ENCODE data around the gene PRR20G.

The PRR20G gene

GRCh38 chr3:127277561-127277960 is 10.3 kb downstream of the PRR20G start:
- TF ChIP-seq SIN3A (IDR thresholded peaks at IDR 0.05; ENCODE audit: borderline replicate concordance, insufficient read depth, low read length) (no peak), TAF1 (IDR thresholded peaks at IDR 0.05; ENCODE audit: borderline replicate concordance, insufficient read depth, low read length) (no peak), REST (IDR thresholded peaks at IDR 0.05; ENCODE audit: insufficient read depth in 1 of 2, low read depth in 2 of 2, low read length in 2 of 2) (no peak), POLR2AphosphoS5 (IDR thresholded peaks at IDR 0.05; ENCODE audit: low read depth, low read length) (no peak), FOXP2 (optimal IDR thresholded peaks at IDR 0.05; ENCODE audit: borderline replicate concordance, extremely low read depth, extremely low read length, insufficient read depth) (no peak)

DNA sequence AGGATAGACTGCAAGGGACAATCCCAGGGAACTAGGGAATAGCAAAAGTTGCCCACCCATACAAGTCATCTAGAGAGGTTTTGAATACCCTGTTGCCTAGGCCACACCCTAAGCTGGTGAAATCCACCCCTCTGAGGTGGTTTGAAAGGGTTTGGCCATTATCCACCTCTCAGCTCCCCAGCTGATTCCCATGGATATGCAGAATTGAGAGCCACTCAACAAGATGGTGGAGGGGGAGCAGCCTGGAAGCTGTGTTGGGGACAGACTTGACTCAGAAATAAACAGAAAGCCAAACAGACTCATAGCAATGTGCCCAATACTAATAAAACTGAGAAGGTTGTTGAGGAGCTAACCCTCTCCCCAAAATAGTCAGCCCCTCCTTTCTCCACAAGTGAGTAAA is 10.9 kb downstream of the PRR20G start:
- TF ChIP-seq FOXP2 (optimal IDR thresholded peaks at IDR 0.05; ENCODE audit: borderline replicate concordance, extremely low read depth, extremely low read length, insufficient read depth) (no peak), SIN3A (IDR thresholded peaks at IDR 0.05; ENCODE audit: borderline replicate concordance, insufficient read depth, low read length) (no peak), TAF1 (IDR thresholded peaks at IDR 0.05; ENCODE audit: borderline replicate concordance, insufficient read depth, low read length) (no peak), POLR2AphosphoS5 (IDR thresholded peaks at IDR 0.05; ENCODE audit: low read depth, low read length) (no peak), REST (IDR thresholded peaks at IDR 0.05; ENCODE audit: insufficient read depth in 1 of 2, low read depth in 2 of 2, low read length in 2 of 2) (no peak)

- TF ChIP-seq TAF1 (IDR thresholded peaks at IDR 0.05; ENCODE audit: borderline replicate concordance, insufficient read depth, low read length) = no peak
- TF ChIP-seq REST (IDR thresholded peaks at IDR 0.05; ENCODE audit: insufficient read depth in 1 of 2, low read depth in 2 of 2, low read length in 2 of 2) = no peak
- TF ChIP-seq FOXP2 (optimal IDR thresholded peaks at IDR 0.05; ENCODE audit: borderline replicate concordance, extremely low read depth, extremely low read length, insufficient read depth) = no peak
- no peak for TF ChIP-seq SIN3A (IDR thresholded peaks at IDR 0.05; ENCODE audit: borderline replicate concordance, insufficient read depth, low read length)
- TF ChIP-seq POLR2AphosphoS5 (IDR thresholded peaks at IDR 0.05; ENCODE audit: low read depth, low read length) = no peak
These were observed 11.4 kb downstream of the PRR20G start for GRCh38 chr3:127276396-127276795.

DNA sequence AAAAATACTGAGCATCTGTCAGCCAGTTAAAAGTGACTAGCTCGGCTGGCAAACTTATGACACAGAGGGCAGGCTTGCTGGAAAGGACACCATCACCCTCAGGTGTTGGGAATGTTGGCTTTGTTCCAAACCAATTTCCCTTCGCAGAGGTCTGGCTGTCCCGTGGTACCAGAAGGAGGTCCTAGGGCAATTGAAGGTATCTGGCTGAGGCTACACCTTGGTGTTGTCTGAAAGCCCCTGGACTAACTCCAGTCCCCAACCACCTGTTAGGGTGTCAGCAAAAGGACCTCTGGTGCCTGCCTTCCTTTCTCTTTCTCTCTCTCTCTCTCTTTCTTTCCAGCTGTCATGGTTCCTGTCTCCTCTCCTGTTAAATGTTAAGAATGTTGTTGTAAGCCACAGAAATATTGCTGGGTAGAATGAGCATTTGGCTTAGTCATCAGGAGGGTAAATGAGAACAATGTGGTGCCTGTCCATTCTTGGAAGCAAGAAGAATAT is 12.5 kb downstream of the PRR20G start:
- no peak for TF ChIP-seq TAF1 (IDR thresholded peaks at IDR 0.05; ENCODE audit: borderline replicate concordance, insufficient read depth, low read length)
- no peak for TF ChIP-seq FOXP2 (optimal IDR thresholded peaks at IDR 0.05; ENCODE audit: borderline replicate concordance, extremely low read depth, extremely low read length, insufficient read depth)
- no peak for TF ChIP-seq SIN3A (IDR thresholded peaks at IDR 0.05; ENCODE audit: borderline replicate concordance, insufficient read depth, low read length)
- no peak for TF ChIP-seq POLR2AphosphoS5 (IDR thresholded peaks at IDR 0.05; ENCODE audit: low read depth, low read length)
- TF ChIP-seq REST (IDR thresholded peaks at IDR 0.05; ENCODE audit: insufficient read depth in 1 of 2, low read depth in 2 of 2, low read length in 2 of 2) = no peak
